Loucy (cell line): ENCODE measurements around the gene DNAJB13.

Experiments
- EZH2phosphoT487 ChIP-seq: fragments of 200-600 bp; IDR thresholded peaks from 2 replicates; pipeline ENCODE4 v1.6.1; 2018; ENCODE audit warnings: antibody characterized with exemption, mild to moderate bottlenecking, moderate library complexity, borderline replicate concordance
- TF ChIP-seq, protein P1 (sequence below): fragments of 200-600 bp; sonication (generic); conservative IDR thresholded peaks from 2 replicates; pipeline ENCODE4 v1.5.1; 2014; ENCODE audit warnings: mild to moderate bottlenecking, antibody characterized with exemption, low read length

DNA sequence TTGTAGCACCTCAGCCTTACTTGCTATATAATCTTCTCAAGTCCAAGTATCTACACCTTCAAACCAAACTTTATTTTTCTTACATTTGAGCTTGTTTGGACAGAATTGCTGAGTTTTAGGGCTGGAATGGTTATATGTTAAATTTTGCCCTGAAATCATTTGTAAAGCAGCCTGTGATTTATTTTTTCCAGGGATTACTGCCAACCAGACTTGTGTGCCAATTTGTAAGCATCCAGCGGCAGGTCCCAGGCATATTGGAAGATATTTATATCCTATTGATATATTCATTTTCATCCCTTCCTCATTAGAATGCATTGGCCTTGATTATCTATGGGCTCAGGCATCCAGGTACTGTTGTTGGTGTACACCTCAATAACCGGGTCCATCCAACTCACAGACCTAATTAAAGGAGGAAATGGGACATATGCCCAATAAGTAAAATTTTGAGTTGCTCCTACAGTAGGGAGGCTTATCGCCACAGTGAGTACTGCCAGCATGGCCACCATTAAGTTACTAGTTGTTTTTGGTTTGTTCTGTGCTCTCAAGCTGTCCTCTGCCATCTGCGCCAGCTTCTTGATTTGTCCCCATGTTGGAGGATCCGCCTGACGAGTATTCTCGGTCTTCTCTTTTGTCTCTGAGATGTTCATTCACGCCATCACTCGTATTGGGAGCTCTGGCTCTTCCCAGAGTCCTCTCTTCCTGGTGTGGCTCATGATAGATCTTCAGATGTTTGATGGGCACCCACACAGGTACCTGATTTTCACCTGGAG lies 9.8 kb upstream of the DNAJB13 start:
- TF ChIP-seq, protein P1, sequence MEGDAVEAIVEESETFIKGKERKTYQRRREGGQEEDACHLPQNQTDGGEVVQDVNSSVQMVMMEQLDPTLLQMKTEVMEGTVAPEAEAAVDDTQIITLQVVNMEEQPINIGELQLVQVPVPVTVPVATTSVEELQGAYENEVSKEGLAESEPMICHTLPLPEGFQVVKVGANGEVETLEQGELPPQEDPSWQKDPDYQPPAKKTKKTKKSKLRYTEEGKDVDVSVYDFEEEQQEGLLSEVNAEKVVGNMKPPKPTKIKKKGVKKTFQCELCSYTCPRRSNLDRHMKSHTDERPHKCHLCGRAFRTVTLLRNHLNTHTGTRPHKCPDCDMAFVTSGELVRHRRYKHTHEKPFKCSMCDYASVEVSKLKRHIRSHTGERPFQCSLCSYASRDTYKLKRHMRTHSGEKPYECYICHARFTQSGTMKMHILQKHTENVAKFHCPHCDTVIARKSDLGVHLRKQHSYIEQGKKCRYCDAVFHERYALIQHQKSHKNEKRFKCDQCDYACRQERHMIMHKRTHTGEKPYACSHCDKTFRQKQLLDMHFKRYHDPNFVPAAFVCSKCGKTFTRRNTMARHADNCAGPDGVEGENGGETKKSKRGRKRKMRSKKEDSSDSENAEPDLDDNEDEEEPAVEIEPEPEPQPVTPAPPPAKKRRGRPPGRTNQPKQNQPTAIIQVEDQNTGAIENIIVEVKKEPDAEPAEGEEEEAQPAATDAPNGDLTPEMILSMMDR = no peak
- no peak for TF ChIP-seq EZH2phosphoT487
